Natural killer cell (primary cell): ENCODE measurements around the gene UTP11. TPM values are rescaled to one million over a fixed set of nuclear protein-coding genes. Genes with fewer than 3 reads are reported as not detected.

Source experiments
- ATAC-seq, 3 donors: fragments of 150-1000 bp in 2 of 3; fragments of 200-7000 bp in 1 of 3; cut with Tn5 transposase; 1 replicate in 1 of 3; 2 replicates in 2 of 3; pipeline ENCODE4 v1.10.0; 2021; ENCODE audit warnings: mild to moderate bottlenecking in 2 of 3, moderate library complexity in 2 of 3
- DNase-seq, 2 donors: peaks; one replicate each; pipeline versions ENCODE4 v3.0.0 to v3.0.0-alpha.2; 2013 to 2021; ENCODE audit warnings: mixed read lengths in 1 of 2
- H3K27ac ChIP-seq: one replicate; pipeline ENCODE4 v1.5.1; 2013; ENCODE audit warnings: mild to moderate bottlenecking, low read length
- H3K27me3 ChIP-seq: one replicate; pipeline ENCODE4 v1.6.1; 2013; ENCODE audit warnings: low read length; ENCODE audit not compliant: control insufficient read depth, insufficient read depth
- H3K36me3 ChIP-seq: one replicate; pipeline ENCODE4 v1.6.1; 2013; ENCODE audit warnings: low read length; ENCODE audit not compliant: control insufficient read depth, insufficient read depth
- H3K4me1 ChIP-seq: one replicate; pipeline ENCODE4 v1.6.1; 2013; ENCODE audit warnings: low read length; ENCODE audit not compliant: control insufficient read depth, insufficient read depth
- H3K4me3 ChIP-seq: one replicate; pipeline ENCODE4 v1.5.1; 2013; ENCODE audit warnings: low read length
- H3K9me3 ChIP-seq: one replicate; pipeline ENCODE4 v1.6.1; 2013; ENCODE audit warnings: low read length; ENCODE audit not compliant: control insufficient read depth, insufficient read depth
- H3K27ac Mint-ChIP-seq, 2 donors: one replicate each; pipeline ENCODE4 v1.8.0; 2022; ENCODE audit warnings: mild to moderate bottlenecking in 2 of 2, mixed read lengths in 2 of 2, moderate library complexity in 1 of 2
- H3K27me3 Mint-ChIP-seq, 2 donors: one replicate each; pipeline ENCODE4 v1.8.0; 2022; ENCODE audit warnings: low read depth in 2 of 2, mixed read lengths in 2 of 2
- H3K36me3 Mint-ChIP-seq: one replicate; pipeline ENCODE4 v1.8.0; 2022; ENCODE audit warnings: mixed read lengths
- H3K4me1 Mint-ChIP-seq, 2 donors: one replicate each; pipeline ENCODE4 v1.8.0; 2022; ENCODE audit warnings: mixed read lengths in 2 of 2
- H3K4me3 Mint-ChIP-seq: one replicate; pipeline ENCODE4 v1.8.0; 2022; ENCODE audit warnings: mild to moderate bottlenecking, moderate library complexity, mixed read lengths
- H3K9me3 Mint-ChIP-seq, 2 donors: one replicate each; pipeline ENCODE4 v1.8.0; 2022; ENCODE audit warnings: mixed read lengths in 2 of 2
- WGBS: methylation state at CpG from one replicate; pipeline ENCODE4 v1.1.7; 2013; ENCODE audit warnings: missing lambda C conversion rate; ENCODE audit not compliant: insufficient coverage; 5-methylcytosine and 5-hydroxymethylcytosine counted together
- intact Hi-C: fragments of 100-400 bp; cut with micrococcal nuclease; formaldehyde crosslinking; loops from one replicate; pipeline ENCODE4 v1.14.2; 2022
- total RNA-seq, 4 donors: library from RNA; stranded (reverse); fragments of 120-200 nt in 1 of 4; gene quantifications; one replicate each; pipeline versions ENCODE4 v1.2.3 to v1.2.4, GENCODE V29; 2013 to 2022
- TF ChIP-seq, protein P1 (sequence below): fragments of 200-600 bp; IDR thresholded peaks from one replicate; pipeline ENCODE4 v1.8.0; 2022; ENCODE audit warnings: antibody characterized with exemption

UTP11 gene
- total RNA-seq, 3 donors from 2014 or later (not counting 1 experiment from before 2014, with no cell fraction given) = 13.4 to 20.7 (median 19.2) TPM

DNA sequence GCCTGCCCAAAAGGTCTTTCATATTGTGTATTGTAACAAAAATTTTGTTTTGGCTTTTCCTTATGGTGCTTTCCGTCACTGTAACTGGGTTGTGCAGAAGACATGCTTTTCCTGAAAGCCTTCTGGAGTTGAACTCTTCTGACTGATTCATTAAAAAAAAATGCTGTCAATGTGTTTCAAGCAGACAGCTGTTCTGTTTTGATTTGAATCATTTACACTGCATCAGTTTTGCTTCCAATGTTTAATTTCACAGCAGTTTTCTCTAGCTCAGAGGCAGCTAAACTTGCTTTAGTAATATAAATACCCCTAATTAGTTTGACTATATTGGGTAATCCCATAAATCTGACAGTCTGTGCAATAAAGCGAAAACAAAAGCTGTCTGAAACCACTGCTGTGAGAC is 7.9 kb downstream of the UTP11 start:
- no peak for ATAC-seq
- H3K36me3 ChIP-seq = peaks cover 79% of the 10 kb centered on the region
- 91% methylated on average over 2 of the region's 2 CpGs for WGBS

DNA sequence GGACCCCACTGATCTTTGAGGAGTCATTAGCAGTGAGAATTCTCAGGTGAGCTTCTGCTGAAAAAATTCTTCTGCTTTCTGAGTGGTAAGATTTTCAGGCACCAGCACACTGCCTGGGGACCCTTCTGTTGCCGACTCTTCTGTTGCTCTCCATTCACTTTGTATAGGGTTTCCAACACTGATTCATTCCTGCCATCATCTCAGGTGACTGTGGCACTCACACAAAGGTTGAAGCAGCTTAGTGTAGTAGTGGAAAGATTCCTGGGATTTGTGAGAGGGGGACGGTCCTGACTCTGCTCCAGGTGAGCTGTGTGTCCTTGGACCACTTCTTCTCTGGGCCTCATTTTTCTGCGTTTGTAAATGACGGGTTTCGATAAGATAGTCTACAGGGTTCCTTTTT is 9.4 kb downstream of the UTP11 start:
- no peak overlapping the region for H3K27ac ChIP-seq
- no peaks in the 10 kb centered on the region for H3K27me3 ChIP-seq
- H3K9me3 ChIP-seq = no peaks in the 10 kb centered on the region
- Mint-ChIP-seq H3K4me3 (no peak overlapping the region), H3K27ac (no peak overlapping the region), H3K27me3 (no peaks in the 10 kb centered on the region), H3K4me1 (peaks cover 8 to 10% of the 10 kb centered on the region in 2 donors), H3K9me3 (no peaks in the 10 kb centered on the region), H3K36me3 (peaks cover 7% of the 10 kb centered on the region)
- TF ChIP-seq, protein P1, sequence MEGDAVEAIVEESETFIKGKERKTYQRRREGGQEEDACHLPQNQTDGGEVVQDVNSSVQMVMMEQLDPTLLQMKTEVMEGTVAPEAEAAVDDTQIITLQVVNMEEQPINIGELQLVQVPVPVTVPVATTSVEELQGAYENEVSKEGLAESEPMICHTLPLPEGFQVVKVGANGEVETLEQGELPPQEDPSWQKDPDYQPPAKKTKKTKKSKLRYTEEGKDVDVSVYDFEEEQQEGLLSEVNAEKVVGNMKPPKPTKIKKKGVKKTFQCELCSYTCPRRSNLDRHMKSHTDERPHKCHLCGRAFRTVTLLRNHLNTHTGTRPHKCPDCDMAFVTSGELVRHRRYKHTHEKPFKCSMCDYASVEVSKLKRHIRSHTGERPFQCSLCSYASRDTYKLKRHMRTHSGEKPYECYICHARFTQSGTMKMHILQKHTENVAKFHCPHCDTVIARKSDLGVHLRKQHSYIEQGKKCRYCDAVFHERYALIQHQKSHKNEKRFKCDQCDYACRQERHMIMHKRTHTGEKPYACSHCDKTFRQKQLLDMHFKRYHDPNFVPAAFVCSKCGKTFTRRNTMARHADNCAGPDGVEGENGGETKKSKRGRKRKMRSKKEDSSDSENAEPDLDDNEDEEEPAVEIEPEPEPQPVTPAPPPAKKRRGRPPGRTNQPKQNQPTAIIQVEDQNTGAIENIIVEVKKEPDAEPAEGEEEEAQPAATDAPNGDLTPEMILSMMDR = no peak
- ATAC-seq (no peak), DNase-seq (no peak)
- H3K4me1 ChIP-seq = peaks cover 2% of the 10 kb centered on the region
- no peak overlapping the region for H3K4me3 ChIP-seq
- 92% methylated on average over 5 of the region's 5 CpGs for WGBS
- peaks cover 82% of the 10 kb centered on the region for H3K36me3 ChIP-seq
- intact Hi-C loops = no loop called here

More for the DNA sequence above, 7.9 kb downstream of the UTP11 start:
- Histone ChIP-seq H3K27ac (no peak overlapping the region), H3K4me3 (no peak overlapping the region), H3K9me3 (no peaks in the 10 kb centered on the region), H3K4me1 (peaks cover 2% of the 10 kb centered on the region), H3K27me3 (no peaks in the 10 kb centered on the region)
- no peaks in the 10 kb centered on the region for H3K27me3 Mint-ChIP-seq
- no peak overlapping the region for H3K27ac Mint-ChIP-seq
- intact Hi-C loops = no loop called here
- DNase-seq = no peak
- TF ChIP-seq, protein P1 = no peak
- no peak overlapping the region for H3K4me3 Mint-ChIP-seq
- peaks cover 7% of the 10 kb centered on the region for H3K36me3 Mint-ChIP-seq
- H3K9me3 Mint-ChIP-seq = no peaks in the 10 kb centered on the region
- H3K4me1 Mint-ChIP-seq = peaks cover 8 to 15% of the 10 kb centered on the region in 2 donors

DNA sequence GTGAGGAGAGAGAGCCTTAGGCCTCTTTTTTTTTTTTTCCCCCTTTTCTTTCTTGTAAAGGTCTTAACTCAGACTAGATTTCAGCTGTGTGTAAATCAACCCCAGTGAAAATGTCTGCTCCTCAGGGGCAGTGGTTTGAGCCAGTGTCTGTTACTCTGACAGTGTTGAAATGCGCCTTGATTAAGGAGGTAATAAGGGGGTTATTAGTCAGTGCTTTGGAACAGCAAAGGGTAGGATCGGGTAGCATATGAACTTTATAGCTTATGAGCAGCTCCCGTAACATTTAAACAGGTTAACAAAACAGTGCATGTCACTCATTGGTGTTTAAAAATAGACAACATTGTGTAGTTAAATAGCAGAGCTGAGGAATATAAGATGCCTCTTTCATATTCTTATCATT is 10.3 kb downstream of the UTP11 start:
- peaks cover 7% of the 10 kb centered on the region for H3K36me3 Mint-ChIP-seq
- 95% methylated on average over 3 of the region's 3 CpGs for WGBS
- no peaks in the 10 kb centered on the region for H3K27me3 Mint-ChIP-seq
- H3K27ac Mint-ChIP-seq = no peak overlapping the region
- no peak overlapping the region for H3K4me3 Mint-ChIP-seq
- peaks cover 8 to 14% of the 10 kb centered on the region in 2 donors for H3K4me1 Mint-ChIP-seq
- intact Hi-C loops = no loop called here
- H3K9me3 ChIP-seq = no peaks in the 10 kb centered on the region
- TF ChIP-seq, protein P1 = no peak
- peaks cover 75% of the 10 kb centered on the region for H3K36me3 ChIP-seq
- H3K27me3 ChIP-seq = no peaks in the 10 kb centered on the region
- no peaks in the 10 kb centered on the region for H3K9me3 Mint-ChIP-seq
- no peak for DNase-seq
- no peak overlapping the region for H3K27ac ChIP-seq
- no peak overlapping the region for H3K4me3 ChIP-seq
- H3K4me1 ChIP-seq = peaks cover 2% of the 10 kb centered on the region
- no peak for ATAC-seq

GRCh38 chr1:38025233-38025632 is 12.7 kb downstream of the UTP11 start:
- TF ChIP-seq, protein P1 = no peak
- H3K9me3 Mint-ChIP-seq = no peaks in the 10 kb centered on the region
- peaks cover 55% of the 10 kb centered on the region for H3K36me3 ChIP-seq

More at GRCh38 chr1:38025233-38025632, 12.7 kb downstream of the UTP11 start:
- Histone ChIP-seq H3K4me1 (peaks cover 16% of the 10 kb centered on the region), H3K27me3 (no peaks in the 10 kb centered on the region), H3K27ac (no peak overlapping the region), H3K9me3 (no peaks in the 10 kb centered on the region), H3K4me3 (no peak overlapping the region)
- Mint-ChIP-seq H3K27me3 (no peaks in the 10 kb centered on the region), H3K27ac (no peak overlapping the region), H3K4me3 (no peak overlapping the region), H3K4me1 (peaks cover 11 to 33% of the 10 kb centered on the region in 2 donors), H3K36me3 (peaks cover 7% of the 10 kb centered on the region)
- DNase-seq (no peak), ATAC-seq (no peak)
- 93% methylated on average over 2 of the region's 2 CpGs for WGBS
- intact Hi-C loops = no loop called here
